PFSK-1 (cell line): Measurements from ENCODE around the gene DAGLB.

ENCODE experiments used
- FOXP2 ChIP-seq: optimal IDR thresholded peaks from 2 replicates; pipeline ENCODE3; 2011; ENCODE audit warnings: borderline replicate concordance, control low read depth, inconsistent platforms; ENCODE audit not compliant: insufficient read depth; ENCODE audit errors: extremely low read length, extremely low read depth
- POLR2AphosphoS5 ChIP-seq: IDR thresholded peaks from 2 replicates; pipeline ENCODE4 v1.6.1; 2012; ENCODE audit warnings: low read depth, mild to moderate bottlenecking, control low read depth, low read length, moderate library complexity
- REST ChIP-seq, 2 experiments: IDR thresholded peaks; 2 replicates each; pipeline versions ENCODE4 v1.6.1 to v1.8.0; 2011 to 2012; ENCODE audit warnings: low read depth in 2 of 2, low read length in 2 of 2, control low read depth in 1 of 2, inconsistent platforms in 1 of 2, mild to moderate bottlenecking in 1 of 2, moderate library complexity in 1 of 2; ENCODE audit not compliant: insufficient read depth in 1 of 2
- SIN3A ChIP-seq: IDR thresholded peaks from 2 replicates; pipeline ENCODE4 v1.6.1; 2012; ENCODE audit warnings: mild to moderate bottlenecking, low read length, moderate library complexity, borderline replicate concordance; ENCODE audit not compliant: insufficient read depth
- TAF1 ChIP-seq: IDR thresholded peaks from 2 replicates; pipeline ENCODE4 v1.6.1; 2012; ENCODE audit warnings: low read length, control low read depth, borderline replicate concordance; ENCODE audit not compliant: insufficient read depth

Gene DAGLB

DNA sequence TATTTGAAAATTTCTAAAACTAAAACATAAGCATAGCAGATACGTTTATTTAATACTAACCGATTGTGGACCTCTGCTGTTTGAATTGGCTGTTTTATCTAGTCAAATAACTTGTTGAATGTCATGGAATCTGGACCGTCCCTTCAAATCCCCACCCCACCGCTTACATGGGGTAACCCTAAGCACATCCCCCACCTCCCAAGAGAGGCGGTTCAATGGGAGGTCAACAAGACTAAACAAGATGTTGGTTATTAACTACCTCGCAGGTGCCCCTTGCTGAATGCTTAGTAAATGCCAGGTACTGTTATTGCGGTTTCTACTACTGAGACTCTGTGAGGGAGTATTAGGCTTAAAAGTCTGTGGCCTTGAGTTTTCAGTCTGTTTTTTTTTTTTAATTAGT, 70.9 kb downstream of the DAGLB start:
- no peak for TF ChIP-seq FOXP2
- no peak for TF ChIP-seq TAF1
- no peak for TF ChIP-seq POLR2AphosphoS5
- no peak for TF ChIP-seq REST (IDR thresholded peaks at IDR 0.05; ENCODE audit: insufficient read depth in 1 of 2, low read depth in 2 of 2, low read length in 2 of 2)

- TF ChIP-seq POLR2AphosphoS5 (no peak), SIN3A (peak; percentile 0; the same call in 1 of the 2 replicates)
Observed at GRCh38 chr7:6375348-6376101, 72.2 kb downstream of the DAGLB start.

- TF ChIP-seq REST (IDR thresholded peaks at IDR 0.05; ENCODE audit: insufficient read depth in 1 of 2, low read depth in 2 of 2, low read length in 2 of 2) (no peak), FOXP2 (no peak), TAF1 (peak; percentile 30; the same call in 1 of the 2 replicates)
Observed at GRCh38 chr7:6367701-6368211, 80.0 kb downstream of the DAGLB start.

DNA sequence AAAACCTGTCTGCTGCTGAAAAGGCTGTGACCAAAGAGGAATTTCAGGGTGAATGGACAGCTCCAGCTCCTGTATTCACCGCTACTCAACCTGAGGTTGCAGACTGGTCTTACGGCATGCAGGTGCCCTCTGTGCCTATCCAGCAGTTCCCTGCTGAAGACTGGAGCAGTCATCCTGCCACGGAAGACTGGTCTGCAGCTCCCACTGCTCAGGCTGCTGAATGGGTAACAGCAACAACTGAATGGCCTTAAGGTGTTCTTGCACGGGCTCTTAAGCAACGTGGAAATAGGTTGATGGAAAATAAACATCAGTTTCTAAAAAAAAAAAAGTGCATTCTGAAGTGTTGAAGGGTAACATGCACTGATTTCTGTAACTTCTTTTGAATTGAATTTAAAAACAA, 82.3 kb downstream of the DAGLB start:
- TF ChIP-seq POLR2AphosphoS5 = no peak

- TF ChIP-seq FOXP2 (no peak), POLR2AphosphoS5 (no peak), REST (IDR thresholded peaks at IDR 0.05; ENCODE audit: insufficient read depth in 1 of 2, low read depth in 2 of 2, low read length in 2 of 2) (no peak), SIN3A (no peak), TAF1 (no peak)
Observed at GRCh38 chr7:6360841-6361240, 86.9 kb downstream of the DAGLB start.

DNA sequence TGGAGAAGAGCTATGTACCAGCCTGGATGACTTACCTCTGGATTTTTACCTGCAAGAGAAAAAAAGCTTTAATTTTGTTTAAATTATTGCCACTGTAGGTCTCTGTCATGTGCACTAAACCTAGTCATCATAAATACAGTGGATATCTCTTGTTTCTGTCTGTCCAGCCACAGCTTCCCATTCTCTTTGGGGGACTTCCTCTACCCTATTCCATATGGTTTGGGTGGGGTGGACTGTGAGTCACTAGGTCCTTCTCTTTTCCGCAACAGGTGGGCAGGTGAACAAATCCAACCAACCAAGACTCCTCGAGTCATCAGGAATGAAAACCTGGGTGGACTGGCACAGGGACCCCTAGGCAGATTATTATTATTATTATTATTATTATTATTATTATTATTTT, 88.0 kb downstream of the DAGLB start:
- no peak for TF ChIP-seq REST (IDR thresholded peaks at IDR 0.05; ENCODE audit: insufficient read depth in 1 of 2, low read depth in 2 of 2, low read length in 2 of 2)
- no peak for TF ChIP-seq FOXP2
- TF ChIP-seq TAF1 = no peak
- TF ChIP-seq POLR2AphosphoS5 = no peak
- TF ChIP-seq SIN3A = no peak
